ENCODE measurements around the gene ALCAM. TPM values are rescaled to one million over a fixed set of nuclear protein-coding genes. Genes with fewer than 3 reads are reported as not detected.

Gene ALCAM
- total RNA-seq, 1 donor from 2014 or later: 150 TPM

DNA sequence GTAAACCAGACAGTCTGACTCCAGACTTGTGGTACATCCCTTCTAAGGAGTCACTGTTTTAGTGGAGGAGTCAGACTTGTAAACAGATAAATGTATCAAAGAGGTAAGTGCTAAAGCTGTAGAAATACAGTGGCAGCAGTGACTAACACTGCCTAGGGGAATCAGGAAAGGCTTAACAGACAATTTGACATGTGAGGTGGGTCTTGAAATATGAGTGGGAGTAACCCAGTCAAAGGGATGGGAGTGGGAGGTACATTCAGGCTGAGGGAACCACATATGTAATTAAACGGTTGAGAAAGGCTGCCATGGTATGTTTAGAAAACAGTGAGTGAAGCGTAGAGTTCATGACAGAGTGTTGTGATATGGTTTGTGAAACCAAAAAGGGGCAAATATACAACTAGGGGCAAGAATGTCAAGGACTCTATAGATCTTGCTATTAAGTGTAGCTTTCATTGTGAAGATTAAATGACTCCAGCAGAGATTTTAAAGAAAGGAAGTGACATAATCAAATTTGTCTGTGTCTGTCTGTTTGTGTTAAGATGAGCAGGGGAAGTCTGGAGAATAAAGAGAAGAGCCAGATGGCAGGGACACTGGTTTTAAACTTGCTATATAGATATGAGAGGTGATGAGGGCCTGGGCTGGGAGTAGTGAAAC lies 11.2 kb upstream of the ALCAM start:
- FAIRE-seq (no peak), DNase-seq (ENCODE audit: low spot score in 2 of 2) (no peak)

DNA sequence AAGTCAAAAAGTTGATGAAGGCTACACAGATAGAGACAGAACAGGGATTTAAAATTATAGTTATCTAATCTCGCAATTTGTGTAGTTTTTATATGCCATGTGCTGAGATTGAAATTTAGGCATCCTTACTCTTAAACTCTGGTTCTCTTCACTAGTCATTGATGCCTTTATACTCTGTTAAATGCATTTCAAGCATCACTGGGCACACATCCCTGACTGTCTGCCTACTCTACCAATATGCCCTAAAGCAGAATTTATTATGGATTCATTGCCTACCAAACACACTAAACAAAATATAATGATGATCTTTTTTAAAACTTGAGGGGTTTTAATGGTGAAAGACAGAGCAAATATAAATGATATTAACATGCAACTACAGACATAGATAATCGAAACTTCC lies 10.3 kb upstream of the ALCAM start:
- DNase-seq (ENCODE audit: low spot score in 2 of 2) (no peak), FAIRE-seq (no peak)

- no peak for FAIRE-seq
- DNase-seq (ENCODE audit: low spot score in 2 of 2): no peak
Observed at GRCh38 chr3:105356988-105357387, 9.7 kb upstream of the ALCAM start.

DNA sequence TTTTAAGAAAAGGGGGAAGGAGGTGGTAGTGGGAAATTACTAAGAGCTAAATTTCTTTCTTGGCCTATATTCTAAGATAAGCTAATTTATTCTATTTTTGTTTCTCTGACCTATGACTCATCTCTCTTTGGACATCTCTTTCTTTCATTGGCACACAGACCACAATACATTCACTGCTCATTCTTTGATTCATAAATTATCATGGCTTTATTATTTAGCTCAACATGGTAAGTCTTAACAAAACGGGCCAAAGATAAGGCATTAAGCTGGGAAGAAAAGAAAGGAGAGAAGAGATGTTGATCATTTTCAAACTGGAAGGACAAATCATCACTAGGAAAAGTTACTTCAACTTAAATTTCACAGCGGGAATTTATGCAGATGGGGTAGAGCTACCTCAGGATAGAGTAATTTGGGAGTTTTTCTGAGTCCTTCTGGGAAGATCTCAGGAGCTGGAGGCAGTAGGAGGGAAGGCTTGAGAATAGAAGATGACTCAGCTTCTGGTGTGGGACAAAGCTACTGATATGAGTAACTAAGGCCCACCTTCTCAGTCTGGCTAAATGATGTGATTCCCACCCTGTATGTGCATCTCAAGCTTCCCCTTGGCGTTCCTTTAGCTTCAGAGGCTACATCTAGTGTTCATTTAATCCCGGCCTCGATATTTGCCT lies 7.5 kb upstream of the ALCAM start:
- DNase-seq (ENCODE audit: low spot score in 2 of 2) (no peak), FAIRE-seq (no peak)

- DNase-seq (ENCODE audit: low spot score in 2 of 2): no peak
- FAIRE-seq: no peak
Observed at GRCh38 chr3:105360003-105360402, 6.7 kb upstream of the ALCAM start.

- FAIRE-seq (no peak), DNase-seq (ENCODE audit: low spot score in 2 of 2) (no peak)
Observed at GRCh38 chr3:105362021-105362665, 4.6 kb upstream of the ALCAM start.

GRCh38 chr3:105364128-105364527 lies 2.6 kb upstream of the ALCAM start:
- DNase-seq (ENCODE audit: low spot score in 2 of 2): no peak
- FAIRE-seq: no peak

- FAIRE-seq: no peak
- DNase-seq (ENCODE audit: low spot score in 2 of 2): no peak
Observed at GRCh38 chr3:105365081-105365390, 1.7 kb upstream of the ALCAM start.

GRCh38 chr3:105365391-105366325 lies 1.1 kb upstream of the ALCAM start:
- DNase-seq (ENCODE audit: low spot score in 2 of 2): peak; percentile 5 to 14

GRCh38 chr3:105367063-105367405 lies 325 bp downstream of the ALCAM start:
- FAIRE-seq: no peak
- peak; percentile 12 to 16 for DNase-seq (ENCODE audit: low spot score in 2 of 2)

More at GRCh38 chr3:105365391-105366325, 1.1 kb upstream of the ALCAM start:
- FAIRE-seq: no peak

- FAIRE-seq: no peak
- DNase-seq (ENCODE audit: low spot score in 2 of 2): peak; percentile 32 to 67
Observed at GRCh38 chr3:105367406-105368213, 901 bp downstream of the ALCAM start.

- FAIRE-seq (no peak), DNase-seq (ENCODE audit: low spot score in 2 of 2) (peak; percentile 7 to 28)
Observed at GRCh38 chr3:105368566-105369499, 2.1 kb downstream of the ALCAM start.

DNA sequence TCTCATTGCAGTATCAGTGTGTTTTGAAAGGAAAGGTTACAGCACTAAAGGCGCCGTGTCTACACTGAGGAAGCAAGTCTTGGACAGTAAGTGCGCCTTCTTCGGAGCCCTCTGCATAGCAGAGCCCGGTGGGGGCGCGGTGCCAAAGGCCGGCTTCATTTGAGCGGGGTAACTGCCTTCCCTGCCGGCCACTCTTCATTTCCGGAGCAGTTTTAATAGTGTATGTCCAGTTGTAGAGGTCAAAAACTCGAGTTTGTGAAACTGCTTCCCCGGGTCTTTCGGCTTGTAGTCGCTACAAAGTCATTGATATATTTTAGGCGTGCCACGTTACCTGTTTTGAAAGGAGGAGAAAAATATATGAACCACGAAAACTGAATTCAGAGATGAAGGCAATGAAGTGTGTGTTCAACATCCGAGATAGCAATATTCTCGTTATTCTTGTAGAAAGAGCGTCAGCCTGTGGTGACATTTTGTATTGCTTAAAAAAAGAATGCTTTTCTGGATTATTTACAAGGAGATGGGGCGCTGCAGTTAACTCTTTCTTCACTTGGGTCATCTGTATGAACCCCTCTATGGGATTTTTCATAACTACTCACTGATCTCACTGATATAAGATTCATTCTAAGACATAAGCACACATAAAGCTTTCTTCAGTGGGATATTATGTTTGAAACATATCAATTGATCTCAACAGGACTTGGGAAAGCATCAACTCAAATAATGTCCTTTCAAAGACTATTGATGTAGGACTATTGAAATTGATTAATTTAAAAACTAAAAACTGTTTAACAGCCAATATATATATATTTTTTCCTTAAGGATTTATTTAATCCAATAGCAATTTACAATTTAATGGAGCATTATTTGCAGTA lies 3.0 kb downstream of the ALCAM start:
- FAIRE-seq (no peak), DNase-seq (ENCODE audit: low spot score in 2 of 2) (peak in 1 of 2 donors; percentile 31)

GRCh38 chr3:105373383-105373782 lies 6.7 kb downstream of the ALCAM start:
- no peak for DNase-seq (ENCODE audit: low spot score in 2 of 2)
- no peak for FAIRE-seq

- DNase-seq (ENCODE audit: low spot score in 2 of 2) (no peak), FAIRE-seq (no peak)
Observed at GRCh38 chr3:105375750-105376511, 9.2 kb downstream of the ALCAM start.

DNA sequence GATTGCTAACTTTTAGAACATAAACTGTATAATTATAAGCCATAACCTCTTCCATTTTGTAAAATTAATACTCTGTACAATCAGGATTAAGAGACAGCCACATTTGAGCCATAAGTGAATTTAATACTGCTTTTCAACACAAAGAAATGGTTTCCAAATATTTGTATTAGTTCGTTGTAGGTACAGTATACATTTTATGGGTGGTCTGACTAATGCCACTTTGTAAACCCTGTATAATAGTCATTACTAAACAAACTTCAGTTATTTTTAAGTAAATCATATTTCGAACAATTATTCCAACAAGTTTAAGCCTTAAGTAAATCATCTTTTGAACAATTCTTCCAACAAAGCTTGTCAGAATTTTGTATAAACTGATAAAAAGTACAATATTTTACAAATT lies 11.0 kb downstream of the ALCAM start:
- FAIRE-seq: peak; percentile 47
- no peak for DNase-seq (ENCODE audit: low spot score in 2 of 2)

- DNase-seq (ENCODE audit: low spot score in 2 of 2): no peak
- FAIRE-seq: no peak
Observed at GRCh38 chr3:105385179-105385578, 18.5 kb downstream of the ALCAM start.

Data from frontal cortex (tissue), 4 donors.